ENCODE results near the gene CRB1.

- TF ChIP-seq EZH2 (IDR thresholded peaks at IDR 0.05; ENCODE audit: borderline replicate concordance, low read depth, low read length): no peak
- no peak for TF ChIP-seq ZNF780A (CRISPR knock-in tag; IDR thresholded peaks at IDR 0.05)
- no peak for TF ChIP-seq SETDB1 (IDR thresholded peaks at IDR 0.05; ENCODE audit: low read length)
- TF ChIP-seq IRF9 (tag; IDR thresholded peaks at IDR 0.05): no peak
- no peak for TF ChIP-seq EP300 (IDR thresholded peaks at IDR 0.05; ENCODE audit: low read length)
- no peak for TF ChIP-seq POLR2A (conservative IDR thresholded peaks at IDR 0.05)
- no peak for TF ChIP-seq POLR3A (IDR thresholded peaks at IDR 0.05; ENCODE audit: borderline replicate concordance, extremely low read depth, insufficient read depth, insufficient read length)
- TF ChIP-seq KDM5B (IDR thresholded peaks at IDR 0.05; ENCODE audit: insufficient replicate concordance, low read depth, low read length): no peak
- no peak for TF ChIP-seq SNAPC5 (CRISPR knock-in tag; IDR thresholded peaks at IDR 0.05)
- TF ChIP-seq ZNF830 (CRISPR knock-in tag; IDR thresholded peaks at IDR 0.05): no peak
- no peak for TF ChIP-seq REST (IDR thresholded peaks at IDR 0.05; ENCODE audit: borderline replicate concordance)
- TF ChIP-seq REST (CRISPR knock-in tag; IDR thresholded peaks at IDR 0.05; ENCODE audit: low read depth): no peak
- TF ChIP-seq USF2 (CRISPR knock-in tag; IDR thresholded peaks at IDR 0.05): no peak
- no peak for TF ChIP-seq TEAD4 (IDR thresholded peaks at IDR 0.05; ENCODE audit: low read length)
- TF ChIP-seq TEAD4 (CRISPR knock-in tag; IDR thresholded peaks at IDR 0.05; ENCODE audit: borderline replicate concordance): no peak
Observed at GRCh38 chr1:197486946-197487345, 218.9 kb downstream of the CRB1 start.
